ENCODE measurements around the gene ATP23.

- TF ChIP-seq EP300 (IDR thresholded peaks at IDR 0.05): no peak
- TF ChIP-seq KDM5A (IDR thresholded peaks at IDR 0.05): no peak
- no peak for TF ChIP-seq BCL3 (IDR thresholded peaks at IDR 0.05)
- TF ChIP-seq, protein P1, sequence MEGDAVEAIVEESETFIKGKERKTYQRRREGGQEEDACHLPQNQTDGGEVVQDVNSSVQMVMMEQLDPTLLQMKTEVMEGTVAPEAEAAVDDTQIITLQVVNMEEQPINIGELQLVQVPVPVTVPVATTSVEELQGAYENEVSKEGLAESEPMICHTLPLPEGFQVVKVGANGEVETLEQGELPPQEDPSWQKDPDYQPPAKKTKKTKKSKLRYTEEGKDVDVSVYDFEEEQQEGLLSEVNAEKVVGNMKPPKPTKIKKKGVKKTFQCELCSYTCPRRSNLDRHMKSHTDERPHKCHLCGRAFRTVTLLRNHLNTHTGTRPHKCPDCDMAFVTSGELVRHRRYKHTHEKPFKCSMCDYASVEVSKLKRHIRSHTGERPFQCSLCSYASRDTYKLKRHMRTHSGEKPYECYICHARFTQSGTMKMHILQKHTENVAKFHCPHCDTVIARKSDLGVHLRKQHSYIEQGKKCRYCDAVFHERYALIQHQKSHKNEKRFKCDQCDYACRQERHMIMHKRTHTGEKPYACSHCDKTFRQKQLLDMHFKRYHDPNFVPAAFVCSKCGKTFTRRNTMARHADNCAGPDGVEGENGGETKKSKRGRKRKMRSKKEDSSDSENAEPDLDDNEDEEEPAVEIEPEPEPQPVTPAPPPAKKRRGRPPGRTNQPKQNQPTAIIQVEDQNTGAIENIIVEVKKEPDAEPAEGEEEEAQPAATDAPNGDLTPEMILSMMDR (IDR thresholded peaks at IDR 0.05): no peak
- no peak for TF ChIP-seq RAD21 (conservative IDR thresholded peaks at IDR 0.05 in 1 of 2, IDR thresholded peaks at IDR 0.05 in 1 of 2)
- no peak for TF ChIP-seq MYC (IDR thresholded peaks at IDR 0.05; ENCODE audit: borderline replicate concordance, low read length)
- TF ChIP-seq RFX5 (IDR thresholded peaks at IDR 0.05): no peak
- TF ChIP-seq, protein P2, sequence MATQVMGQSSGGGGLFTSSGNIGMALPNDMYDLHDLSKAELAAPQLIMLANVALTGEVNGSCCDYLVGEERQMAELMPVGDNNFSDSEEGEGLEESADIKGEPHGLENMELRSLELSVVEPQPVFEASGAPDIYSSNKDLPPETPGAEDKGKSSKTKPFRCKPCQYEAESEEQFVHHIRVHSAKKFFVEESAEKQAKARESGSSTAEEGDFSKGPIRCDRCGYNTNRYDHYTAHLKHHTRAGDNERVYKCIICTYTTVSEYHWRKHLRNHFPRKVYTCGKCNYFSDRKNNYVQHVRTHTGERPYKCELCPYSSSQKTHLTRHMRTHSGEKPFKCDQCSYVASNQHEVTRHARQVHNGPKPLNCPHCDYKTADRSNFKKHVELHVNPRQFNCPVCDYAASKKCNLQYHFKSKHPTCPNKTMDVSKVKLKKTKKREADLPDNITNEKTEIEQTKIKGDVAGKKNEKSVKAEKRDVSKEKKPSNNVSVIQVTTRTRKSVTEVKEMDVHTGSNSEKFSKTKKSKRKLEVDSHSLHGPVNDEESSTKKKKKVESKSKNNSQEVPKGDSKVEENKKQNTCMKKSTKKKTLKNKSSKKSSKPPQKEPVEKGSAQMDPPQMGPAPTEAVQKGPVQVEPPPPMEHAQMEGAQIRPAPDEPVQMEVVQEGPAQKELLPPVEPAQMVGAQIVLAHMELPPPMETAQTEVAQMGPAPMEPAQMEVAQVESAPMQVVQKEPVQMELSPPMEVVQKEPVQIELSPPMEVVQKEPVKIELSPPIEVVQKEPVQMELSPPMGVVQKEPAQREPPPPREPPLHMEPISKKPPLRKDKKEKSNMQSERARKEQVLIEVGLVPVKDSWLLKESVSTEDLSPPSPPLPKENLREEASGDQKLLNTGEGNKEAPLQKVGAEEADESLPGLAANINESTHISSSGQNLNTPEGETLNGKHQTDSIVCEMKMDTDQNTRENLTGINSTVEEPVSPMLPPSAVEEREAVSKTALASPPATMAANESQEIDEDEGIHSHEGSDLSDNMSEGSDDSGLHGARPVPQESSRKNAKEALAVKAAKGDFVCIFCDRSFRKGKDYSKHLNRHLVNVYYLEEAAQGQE (IDR thresholded peaks at IDR 0.05): no peak
- TF ChIP-seq POLR2A (IDR thresholded peaks at IDR 0.05; ENCODE audit: low read length): no peak
These were observed 13.4 kb downstream of the ATP23 start for GRCh38 chr12:57954768-57955167.

Measured in A549 (cell line).